ENCODE data around the gene MEI1.
"Not testable (repeated sequence)": the region's sequence is repeated elsewhere in the genome, so short reads cannot be mapped to it uniquely, and the experiment has no call there.

MEI1 gene

GRCh38 chr22:41821471-41822316 is 122.4 kb downstream of the MEI1 start:
- no peak for DNase-seq (ENCODE audit: low spot score)

DNA sequence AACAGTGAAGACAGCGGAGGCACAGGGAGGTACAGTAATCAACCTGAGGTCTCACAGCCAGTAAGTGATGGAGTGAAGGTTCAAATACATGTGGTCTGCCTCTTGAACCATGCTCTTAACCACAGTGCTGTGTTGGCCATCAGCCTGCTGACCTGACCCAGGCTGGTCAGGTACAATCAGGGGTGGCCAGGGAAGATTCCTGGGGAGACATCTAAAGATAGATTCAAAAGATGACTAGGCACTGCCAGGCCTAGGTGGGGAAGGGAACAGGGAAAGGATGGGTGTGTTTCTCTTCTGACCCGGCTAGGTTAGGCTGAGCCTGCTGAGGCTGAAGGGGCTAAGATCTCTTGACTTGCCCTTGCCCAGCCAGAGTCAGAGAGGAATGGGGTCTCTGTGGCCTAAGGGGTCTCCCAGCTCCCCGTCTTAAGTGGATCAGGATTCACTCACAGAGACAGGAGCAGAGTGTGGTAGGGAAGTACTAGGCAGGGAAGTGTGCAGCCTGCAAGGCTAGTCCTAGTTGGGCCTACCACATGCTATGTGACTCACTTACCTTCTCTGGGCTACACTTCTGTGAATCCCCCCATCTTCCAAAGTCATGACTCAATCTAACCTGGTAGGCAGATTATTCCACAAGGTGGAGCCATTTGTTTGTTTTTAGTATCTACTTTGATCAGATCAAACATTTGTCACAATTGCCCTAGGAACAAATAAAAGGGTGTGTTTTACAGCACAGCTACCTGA is 123.2 kb downstream of the MEI1 start:
- peak; percentile 82 for DNase-seq (ENCODE audit: low spot score)

- no peak for DNase-seq (ENCODE audit: low spot score)
Measured at GRCh38 chr22:41823797-41824196, 124.5 kb downstream of the MEI1 start.

DNA sequence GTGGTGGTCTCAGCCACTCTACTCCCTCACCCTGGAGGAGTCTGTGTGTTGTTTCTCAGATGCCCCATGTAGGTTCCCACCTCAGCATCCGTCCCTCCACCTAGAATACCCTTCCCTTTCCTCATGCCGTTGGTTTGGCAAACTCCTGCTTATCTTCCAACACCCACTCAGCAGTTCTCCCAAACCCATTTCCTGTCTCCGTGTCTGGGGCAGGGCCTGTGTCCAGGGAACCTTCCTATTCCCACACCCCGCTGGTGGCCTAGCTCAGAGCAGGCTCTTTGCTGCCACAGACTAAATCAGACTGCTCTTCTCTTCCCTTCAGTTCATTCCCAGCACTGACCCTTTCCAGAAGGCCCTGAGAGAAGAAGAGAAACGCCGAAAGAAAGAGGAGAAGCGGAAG is 126.1 kb downstream of the MEI1 start:
- no peak for DNase-seq (ENCODE audit: low spot score)

GRCh38 chr22:41826021-41826420 is 126.7 kb downstream of the MEI1 start:
- DNase-seq (ENCODE audit: low spot score): no peak

- DNase-seq (ENCODE audit: low spot score): peak; percentile 52
Measured at GRCh38 chr22:41826430-41827383, 127.4 kb downstream of the MEI1 start.

DNA sequence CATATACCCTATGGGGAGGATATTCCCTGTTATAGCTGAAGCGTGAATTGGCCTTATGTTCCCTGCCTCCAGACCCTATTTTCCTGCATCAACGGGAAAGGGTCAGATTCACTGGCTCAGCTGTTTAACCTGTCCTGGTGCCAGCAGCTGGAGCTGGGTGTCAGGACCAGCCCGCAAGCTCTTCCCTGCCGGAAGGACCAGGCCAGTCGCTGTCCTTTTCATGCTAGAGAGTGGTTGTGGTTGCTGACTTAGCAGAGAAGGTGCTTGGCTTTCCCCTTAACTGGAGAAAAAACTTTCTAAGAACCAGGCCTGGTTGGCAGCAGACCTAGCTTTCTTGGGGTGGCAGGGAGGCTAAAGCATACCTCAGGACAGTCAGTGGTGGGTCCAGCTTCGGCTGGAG is 128.4 kb downstream of the MEI1 start:
- peak; percentile 63 for DNase-seq (ENCODE audit: low spot score)

DNA sequence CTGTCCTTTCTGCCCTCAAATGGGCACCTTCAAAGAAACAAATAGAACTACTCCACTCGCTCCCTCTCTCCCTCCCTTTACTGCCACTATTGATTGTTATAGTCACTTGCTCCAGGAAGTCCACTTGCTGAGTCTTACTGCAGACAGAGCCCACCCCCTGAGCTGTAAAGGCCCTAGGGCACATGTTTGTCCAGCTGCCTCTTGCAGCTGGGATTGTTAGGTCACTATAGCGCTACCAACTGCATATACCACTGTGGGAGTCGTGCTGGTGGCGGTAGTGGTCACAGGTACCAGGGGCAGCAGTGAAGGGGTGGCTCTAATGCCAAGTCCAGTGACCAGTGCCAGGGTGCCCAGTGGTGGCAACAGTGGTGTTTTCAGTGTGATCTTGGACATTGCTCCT is 129.2 kb downstream of the MEI1 start:
- no peak for DNase-seq (ENCODE audit: low spot score)

- DNase-seq (ENCODE audit: low spot score): no peak
Measured at GRCh38 chr22:41830174-41830573, 130.9 kb downstream of the MEI1 start.

- DNase-seq (ENCODE audit: low spot score): peak; percentile 49
Measured at GRCh38 chr22:41831383-41831782, 132.1 kb downstream of the MEI1 start.

DNA sequence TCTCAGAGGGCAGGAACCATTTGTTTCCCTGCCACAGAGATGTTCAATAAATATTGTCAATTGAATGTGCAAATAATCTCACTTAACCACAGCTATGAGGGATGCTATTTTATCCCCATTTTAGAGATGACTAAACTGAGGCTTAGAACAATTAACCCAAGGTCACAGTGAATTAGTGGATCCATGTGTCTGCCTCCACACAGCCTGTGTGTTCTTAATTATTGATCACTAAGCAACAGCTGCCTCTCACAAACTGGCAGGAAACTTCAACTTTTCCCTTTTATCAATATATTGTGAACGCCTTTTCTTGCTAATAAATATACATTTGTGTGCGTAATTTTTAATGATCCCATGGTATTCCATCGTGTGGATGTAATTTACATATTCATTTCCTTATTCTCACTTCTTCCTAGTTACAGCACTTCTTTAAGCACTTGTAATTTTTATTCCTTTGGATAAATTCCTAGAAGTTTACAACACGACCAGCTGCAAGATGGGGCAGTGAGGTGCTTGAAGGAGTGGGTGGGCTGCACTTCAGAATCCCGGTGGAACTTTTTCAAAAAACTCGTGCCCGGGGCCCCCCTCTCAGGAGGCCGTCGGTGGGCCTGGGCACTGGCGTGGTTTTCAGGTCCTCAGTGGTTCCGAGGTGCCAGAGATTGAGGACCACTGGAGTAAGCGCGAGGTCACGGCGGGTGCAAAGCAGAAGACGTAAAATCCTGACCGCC is 132.7 kb downstream of the MEI1 start:
- DNase-seq (ENCODE audit: low spot score): peak; percentile 55

GRCh38 chr22:41832553-41833368 is 133.5 kb downstream of the MEI1 start, which contains the start of gene SREBF2:
TSS of gene SREBF2 (plus strand) at chr22:41833105. CDS start at chr22:41833271, 166 bp downstream.
- peak; percentile 99 for DNase-seq (ENCODE audit: low spot score)

- DNase-seq (ENCODE audit: low spot score): peak; percentile 40
Measured at GRCh38 chr22:41833369-41834004, 134.2 kb downstream of the MEI1 start.

DNA sequence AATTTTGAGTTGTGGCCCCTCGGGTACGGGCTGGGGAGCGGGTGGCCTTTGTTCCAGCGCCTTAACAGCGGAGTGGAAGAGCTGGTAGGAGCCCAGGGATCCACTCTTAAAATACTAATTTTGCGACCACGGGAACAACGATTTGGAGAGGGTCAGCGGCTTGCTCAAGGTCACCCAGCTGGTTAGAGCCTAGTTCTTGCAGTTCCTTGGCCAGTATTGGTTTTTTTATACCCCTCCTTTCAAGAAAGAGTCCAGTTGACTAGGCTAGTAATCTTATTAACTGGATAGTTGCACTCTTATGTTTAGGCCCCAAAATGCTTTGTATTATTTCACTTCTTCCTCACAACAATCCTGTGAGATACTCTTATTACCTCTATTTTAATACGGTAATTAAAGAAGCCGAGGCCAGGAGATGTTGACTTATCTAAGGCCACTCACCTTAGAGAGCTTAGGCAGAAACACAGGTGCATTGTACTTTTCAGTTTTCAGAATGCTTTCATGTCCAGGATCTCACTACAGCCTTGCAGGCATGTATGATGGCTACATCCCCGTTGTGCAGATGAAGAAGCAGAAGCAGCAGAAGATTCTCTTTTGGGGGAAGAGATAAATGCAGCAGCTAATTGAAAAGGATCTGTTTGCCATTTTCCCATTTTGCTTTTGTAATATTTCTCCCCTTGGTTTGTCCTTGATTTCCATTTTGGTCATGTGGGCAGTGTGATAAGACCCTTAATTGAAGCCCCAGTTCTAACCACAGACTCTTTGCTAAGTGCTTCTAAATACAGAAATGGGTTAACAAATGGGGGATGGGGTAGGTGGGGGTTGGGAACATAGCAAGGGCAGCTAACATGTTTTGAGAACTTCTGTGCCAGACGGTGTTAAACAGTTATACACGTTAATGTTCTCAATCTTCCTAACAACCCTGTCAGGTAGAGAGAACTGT is 135.0 kb downstream of the MEI1 start:
- peak; percentile 42 for DNase-seq (ENCODE audit: low spot score)

- DNase-seq (ENCODE audit: low spot score): not testable (repeated sequence)
Measured at GRCh38 chr22:41835462-41835861, 136.2 kb downstream of the MEI1 start.

DNA sequence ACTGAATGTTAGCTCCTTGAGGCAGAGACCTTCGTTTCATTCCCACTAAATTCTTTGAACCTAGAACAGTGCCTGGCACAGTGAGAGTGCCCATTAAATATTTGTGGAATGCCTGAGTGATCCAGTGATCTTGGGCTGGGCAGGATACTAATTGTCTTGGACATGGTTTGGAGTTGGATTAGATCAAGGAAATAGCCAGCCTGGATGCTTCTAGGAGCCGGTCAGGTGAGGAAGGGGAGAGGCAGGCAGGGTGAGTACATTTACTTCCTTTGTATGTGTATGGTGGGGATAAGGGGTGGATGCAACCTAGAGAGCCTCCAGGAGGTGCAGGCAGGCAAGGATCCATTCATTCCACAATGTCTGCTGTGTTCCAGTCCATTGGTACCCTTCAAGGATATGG is 137.2 kb downstream of the MEI1 start:
- DNase-seq (ENCODE audit: low spot score): no peak

GRCh38 chr22:41838842-41839618 is 139.7 kb downstream of the MEI1 start:
- no peak for DNase-seq (ENCODE audit: low spot score)

DNA sequence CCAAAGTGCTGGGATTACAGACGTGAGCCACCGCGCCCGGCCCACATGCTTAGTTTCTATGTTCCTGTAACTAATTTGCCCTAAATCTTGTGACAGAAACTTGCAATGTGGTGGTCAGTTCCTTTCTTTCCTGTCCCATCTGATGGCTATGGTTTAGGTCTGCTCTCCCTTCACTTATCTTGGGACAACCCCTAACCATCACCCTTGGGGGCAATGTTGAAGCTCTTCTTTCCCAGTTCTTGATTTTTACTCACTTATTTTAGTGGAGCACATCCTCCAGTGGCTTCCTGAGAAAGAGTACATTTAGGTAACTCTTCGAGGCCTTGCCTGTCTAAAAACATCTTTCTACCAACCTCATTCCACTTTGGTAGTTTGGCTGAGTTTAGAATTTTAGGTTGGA is 140.9 kb downstream of the MEI1 start:
- no peak for DNase-seq (ENCODE audit: low spot score)
